A549 (cell line): Measurements from ENCODE around the gene KCNMA1. TPM values are rescaled to one million over a fixed set of nuclear protein-coding genes. Genes with fewer than 3 reads are reported as not detected.

ENCODE experiments used
- ATAC-seq, 2 experiments: fragments of 200-7000 bp in 1 of 2; fragments of >200 bp in 1 of 2; cut with Nextera tagmentation in 1 of 2; cut with Tn5 transposase in 1 of 2; 3 replicates each; pipeline versions ENCODE4 v1.8.0 to v1.9.1; 2018 to 2020; ENCODE audit warnings: mild to moderate bottlenecking in 1 of 2, moderate library complexity in 1 of 2
- CTCF ChIA-PET: fragments of 300-600 bp; sonication (Branson Sonifier 250); formaldehyde crosslinking; extraction: SDS; loops from one replicate; lab custom pipeline; 2021; ENCODE audit warnings: antibody characterized with exemption, inconsistent platforms; lab: Yijun Ruan, JAX
- POLR2A ChIA-PET: fragments of 350-600 bp; formaldehyde crosslinking; extraction: SDS; loops from one replicate; lab custom pipeline; 2021; ENCODE audit warnings: antibody characterized with exemption, inconsistent platforms; lab: Yijun Ruan, JAX
- DNase-seq, 2 experiments: peaks; one replicate each; pipeline versions ENCODE4 v3.0.0 to v3.0.0-alpha.2; 2011 to 2016; ENCODE audit warnings: low read depth in 1 of 2, low spot score in 1 of 2
- FAIRE-seq: peaks from 2 replicates; lab custom pipeline; 2011; peaks lifted over from hg19 to GRCh38; lab: Jason Lieb, UNC
- H3K27ac ChIP-seq, 2 experiments: fragments of >200 bp; sonication (Bioruptor Twin); formaldehyde crosslinking; 3 replicates each; pipeline ENCODE4 v1.5.1; 2016 to 2017
- H3K4me1 ChIP-seq: fragments of >200 bp; sonication (Bioruptor Twin); formaldehyde crosslinking; 3 replicates; pipeline ENCODE4 v1.6.1; 2016
- H3K4me2 ChIP-seq: fragments of >200 bp; sonication (Bioruptor Twin); formaldehyde crosslinking; 3 replicates; pipeline ENCODE4 v1.6.1; 2016
- H3K4me3 ChIP-seq: fragments of >200 bp; sonication (Bioruptor Twin); formaldehyde crosslinking; 3 replicates; pipeline ENCODE4 v1.5.1; 2016
- H3K9me3 ChIP-seq: fragments of >200 bp; sonication (Bioruptor Twin); formaldehyde crosslinking; 3 replicates; pipeline ENCODE4 v1.6.1; 2016
- CBX2 ChIP-seq: fragments of 200-600 bp; sonication (generic); IDR thresholded peaks from 2 replicates; pipeline ENCODE4 v1.6.1; 2016; ENCODE audit warnings: low read depth, mild to moderate bottlenecking, borderline replicate concordance
- CBX8 ChIP-seq: fragments of 200-600 bp; sonication (generic); IDR thresholded peaks from 2 replicates; pipeline ENCODE4 v1.6.1; 2016
- CHD4 ChIP-seq: fragments of 200-600 bp; sonication (generic); IDR thresholded peaks from 2 replicates; pipeline ENCODE4 v1.6.1; 2016; ENCODE audit warnings: antibody characterized with exemption, mild to moderate bottlenecking, borderline replicate concordance
- CTCF ChIP-seq: fragments of >200 bp; sonication (Bioruptor Twin); formaldehyde crosslinking; IDR thresholded peaks from 3 replicates; pipeline ENCODE4 v1.5.1; 2016
- E2F6 ChIP-seq: IDR thresholded peaks from 2 replicates; pipeline ENCODE4 v1.6.1; 2012; ENCODE audit warnings: low read depth, borderline replicate concordance
- EHMT2 ChIP-seq: fragments of 200-600 bp; sonication (generic); IDR thresholded peaks from 2 replicates; pipeline ENCODE4 v1.6.1; 2016; ENCODE audit warnings: antibody characterized with exemption, low read depth, mild to moderate bottlenecking, moderate library complexity
- FOSB ChIP-seq: fragments of 250-450 bp; sonication (Bioruptor Pico); IDR thresholded peaks from 2 replicates; pipeline ENCODE4 v1.5.0; 2020; ENCODE audit warnings: mild to moderate bottlenecking, moderate library complexity
- FOXS1 ChIP-seq: fragments of 250-450 bp; sonication (Bioruptor Pico); IDR thresholded peaks from 2 replicates; pipeline ENCODE4 v1.5.0; 2020; ENCODE audit warnings: mild to moderate bottlenecking, moderate library complexity
- GATA3 ChIP-seq: IDR thresholded peaks from 2 replicates; pipeline ENCODE4 v1.6.1; 2012; ENCODE audit warnings: borderline replicate concordance
- HEYL ChIP-seq: fragments of 250-450 bp; sonication (Bioruptor Pico); IDR thresholded peaks from 2 replicates; pipeline ENCODE4 v1.8.0; 2021; ENCODE audit warnings: mild to moderate bottlenecking, moderate library complexity
- HMGXB4 ChIP-seq: fragments of 250-450 bp; sonication (Bioruptor Pico); IDR thresholded peaks from 2 replicates; pipeline ENCODE4 v1.5.0; 2021; ENCODE audit warnings: mild to moderate bottlenecking, moderate library complexity, borderline replicate concordance
- HOXB13 ChIP-seq: fragments of 250-450 bp; sonication (Bioruptor Pico); IDR thresholded peaks from 2 replicates; pipeline ENCODE4 v1.5.0; 2020; ENCODE audit warnings: low read depth, mild to moderate bottlenecking, moderate library complexity
- JUN ChIP-seq, 2 experiments: fragments of >200 bp; sonication (Bioruptor Twin); formaldehyde crosslinking; IDR thresholded peaks; 2 replicates in 1 of 2; 3 replicates in 1 of 2; pipeline ENCODE4 v1.6.1; 2016 to 2017
- JUNB ChIP-seq: fragments of >200 bp; sonication (Bioruptor Twin); formaldehyde crosslinking; IDR thresholded peaks from 2 replicates; pipeline ENCODE4 v1.6.1; 2016
- KDM1A ChIP-seq: fragments of 200-600 bp; sonication (generic); IDR thresholded peaks from 2 replicates; pipeline ENCODE4 v1.6.1; 2016; ENCODE audit warnings: low read depth, mild to moderate bottlenecking
- MAZ ChIP-seq: fragments of 150-350 bp; IDR thresholded peaks from 2 replicates; pipeline ENCODE4 v1.6.1; 2014; ENCODE audit warnings: antibody characterized with exemption, low read depth, low read length, borderline replicate concordance
- NR3C1 ChIP-seq: fragments of >200 bp; sonication (Bioruptor Twin); formaldehyde crosslinking; IDR thresholded peaks from 3 replicates; pipeline ENCODE4 v1.6.1; 2017
- PBX3 ChIP-seq: IDR thresholded peaks from 2 replicates; pipeline ENCODE4 v1.6.1; 2012
- POLR2A ChIP-seq: IDR thresholded peaks from 2 replicates; pipeline ENCODE4 v1.6.1; 2012; ENCODE audit warnings: mild to moderate bottlenecking, low read length
- POLR2AphosphoS2 ChIP-seq: conservative IDR thresholded peaks from 2 replicates; pipeline ENCODE4 v1.6.1; 2012; ENCODE audit warnings: low read length, improper control_type of control experiment, inconsistent platforms
- RAD21 ChIP-seq, 2 experiments: fragments of >200 bp in 1 of 2; sonication (Bioruptor Twin) in 1 of 2; formaldehyde crosslinking in 1 of 2; IDR thresholded peaks in 1 of 2; conservative IDR thresholded peaks in 1 of 2; 2 replicates in 1 of 2; 3 replicates in 1 of 2; pipeline ENCODE4 v1.6.1; 2012 to 2018; ENCODE audit warnings: inconsistent platforms in 1 of 2
- RFX5 ChIP-seq: fragments of 450-650 bp; IDR thresholded peaks from 2 replicates; pipeline ENCODE4 v1.7.1; 2014; ENCODE audit warnings: antibody characterized with exemption, mild to moderate bottlenecking, moderate library complexity
- SMC3 ChIP-seq: fragments of >200 bp; sonication (Bioruptor Twin); formaldehyde crosslinking; IDR thresholded peaks from 3 replicates; pipeline ENCODE4 v1.6.1; 2018; ENCODE audit warnings: inconsistent platforms
- TFCP2L1 ChIP-seq: fragments of 250-450 bp; sonication (Bioruptor Pico); IDR thresholded peaks from 2 replicates; pipeline ENCODE4 v1.5.0; 2021; ENCODE audit warnings: mild to moderate bottlenecking
- USF2 ChIP-seq: fragments of 450-650 bp; IDR thresholded peaks from 2 replicates; pipeline ENCODE4 v1.6.1; 2014; ENCODE audit warnings: antibody characterized with exemption
- ZFP36 ChIP-seq: fragments of 450-650 bp; IDR thresholded peaks from 2 replicates; pipeline ENCODE4 v1.6.1; 2014; ENCODE audit warnings: borderline replicate concordance; ENCODE audit not compliant: partially characterized antibody
- WGBS: methylation state at CpG from one replicate; pipeline ENCODE4 v1.1.6; 2017; ENCODE audit errors: missing lambda C conversion rate; 5-methylcytosine and 5-hydroxymethylcytosine counted together
- polyA plus RNA-seq, 4 experiments: library from polyadenylated mRNA; depleted of rRNA in 3 of 4; stranded (reverse); fragments of >200 nt; fragmentation: RNase III in 1 of 4; extraction: RNeasy Plus Mini Kit Qiagen cat#74134 plus additional on column Dnase treatment in 1 of 4; gene quantifications; 2 replicates in 3 of 4; 3 replicates in 1 of 4; pipeline ENCODE4 v1.2.3, GENCODE V29; 2011 to 2017

Gene KCNMA1
- polyA plus RNA-seq, 2 of the 4 experiments (the other 2 are of a cell fraction): 14.9 to 30.6 TPM

GRCh38 chr10:77605466-77605865, 32.1 kb downstream of the KCNMA1 start:
- FAIRE-seq (no peak), DNase-seq (peak in 1 of 2 experiments; percentile 52)
- H3K4me2 ChIP-seq: peak overlapping the region; percentile 21; the same call in 2 of the 3 replicates
- peaks cover 47% of the 10 kb centered on the region for H3K4me1 ChIP-seq
- peak overlapping the region; percentile 56 to 78 for H3K27ac ChIP-seq
- ChIA-PET POLR2A (no interaction called here), CTCF (interaction anchor here (0.6 to 3.2 kb wide), 23 partner anchors 8 to 440 kb away, joined by 3 to 13 read pairs (median 5); no protein-coding TSS in a partner anchor)
- 51% methylated on average over 4 of the region's 4 CpGs for WGBS
- TF ChIP-seq SMC3 (peak; percentile 76), CTCF (peak; percentile 40), PBX3 (no peak), KDM1A (no peak), RAD21 (conservative IDR thresholded peaks at IDR 0.05 in 1 of 2, IDR thresholded peaks at IDR 0.05 in 1 of 2) (peak; percentile 73 to 76)
- TF ChIP-seq, all 56 proteins: peak for 3
- no peak overlapping the region for H3K4me3 ChIP-seq
- peak; percentile 75 to 86 for ATAC-seq
- no peaks in the 10 kb centered on the region for H3K9me3 ChIP-seq

- H3K9me3 ChIP-seq: no peaks in the 10 kb centered on the region
- FAIRE-seq (no peak), DNase-seq (no peak), ATAC-seq (peak in 1 of 2 experiments; percentile 8; a peak in 1 of 6 replicates)
- H3K4me2 ChIP-seq: peak overlapping the region; percentile 21; the same call in 2 of the 3 replicates
- 100% methylated on average over 2 of the region's 6 CpGs for WGBS
- H3K4me3 ChIP-seq: no peak overlapping the region
- CTCF ChIA-PET: interaction anchor here (0.6 to 3.2 kb wide), 18 partner anchors 8 to 440 kb away, joined by 3 to 13 read pairs (median 4); no protein-coding TSS in a partner anchor
- peaks cover 47% of the 10 kb centered on the region for H3K4me1 ChIP-seq
- TF ChIP-seq JUN (IDR thresholded peaks at IDR 0.05) (no peak), HMGXB4 (no peak), POLR2A (no peak), ZFP36 (no peak), JUNB (no peak), E2F6 (no peak), HEYL (no peak), RFX5 (no peak), POLR2AphosphoS2 (no peak), FOXS1 (no peak), MAZ (no peak)
- H3K27ac ChIP-seq: peak overlapping the region; percentile 56 to 78
- POLR2A ChIA-PET: no interaction called here
Measured at GRCh38 chr10:77604941-77605351, 32.7 kb downstream of the KCNMA1 start.

GRCh38 chr10:77604063-77604462, 33.5 kb downstream of the KCNMA1 start:
- H3K4me1 ChIP-seq: peaks cover 47% of the 10 kb centered on the region
- TF ChIP-seq TFCP2L1 (CRISPR knock-in tag) (no peak), USF2 (no peak), ZFP36 (no peak), CBX8 (no peak), GATA3 (no peak), CHD4 (no peak), EHMT2 (no peak), NR3C1 (no peak), HOXB13 (CRISPR knock-in tag) (no peak), SMC3 (no peak), RAD21 (conservative IDR thresholded peaks at IDR 0.05 in 1 of 2, IDR thresholded peaks at IDR 0.05 in 1 of 2) (no peak), FOSB (CRISPR knock-in tag) (no peak), CBX2 (no peak)
- DNase-seq (no peak), ATAC-seq (no peak), FAIRE-seq (no peak)
- peak overlapping the region; percentile 46; the same call in 2 of the 3 replicates for H3K4me2 ChIP-seq
- 86% methylated on average over 1 of the region's 1 CpG for WGBS
- ChIA-PET CTCF (interaction anchor here (1.3 to 3.2 kb wide), 5 partner anchors 9 to 439 kb away, joined by 4 to 13 read pairs (median 8); no protein-coding TSS in a partner anchor), POLR2A (no interaction called here)
- H3K4me3 ChIP-seq: no peak overlapping the region
- no peaks in the 10 kb centered on the region for H3K9me3 ChIP-seq
- peak overlapping the region; percentile 56 to 78; a peak in 4 of 6 replicates for H3K27ac ChIP-seq
